GM19099 (cell line): ENCODE measurements around the gene IL4I1.

ENCODE experiments used
- POLR2A ChIP-seq: IDR thresholded peaks from 3 replicates; pipeline ENCODE4 v1.6.1; 2011; ENCODE audit warnings: low read depth; ENCODE audit not compliant: insufficient read length; ENCODE audit errors: extremely low read depth

IL4I1 gene

GRCh38 chr19:49855676-49856573, 40.8 kb downstream of the IL4I1 start:
- no peak for TF ChIP-seq POLR2A

GRCh38 chr19:49855277-49855675, 41.4 kb downstream of the IL4I1 start:
- TF ChIP-seq POLR2A, result no peak

- TF ChIP-seq POLR2A, result no peak
Measured at GRCh38 chr19:49854378-49855263, 42.1 kb downstream of the IL4I1 start.

- no peak for TF ChIP-seq POLR2A
Measured at GRCh38 chr19:49853852-49854377, 42.8 kb downstream of the IL4I1 start.

- TF ChIP-seq POLR2A, result no peak
Measured at GRCh38 chr19:49852631-49853126, 44.0 kb downstream of the IL4I1 start.

GRCh38 chr19:49851456-49852259, 45.0 kb downstream of the IL4I1 start:
- TF ChIP-seq POLR2A, result peak; percentile 27

- peak; percentile 66 for TF ChIP-seq POLR2A
Measured at GRCh38 chr19:49850487-49851342, 46.0 kb downstream of the IL4I1 start, which contains the start of gene PTOV1. PTOV1 (plus strand) TSS chr19:49851159.

- TF ChIP-seq POLR2A, result no peak
Measured at GRCh38 chr19:49850221-49850486, 46.5 kb downstream of the IL4I1 start.

GRCh38 chr19:49849433-49850220, 47.1 kb downstream of the IL4I1 start:
- no peak for TF ChIP-seq POLR2A

GRCh38 chr19:49848938-49849337, 47.7 kb downstream of the IL4I1 start:
- TF ChIP-seq POLR2A, result no peak

- no peak for TF ChIP-seq POLR2A
Measured at GRCh38 chr19:49847731-49848696, 48.7 kb downstream of the IL4I1 start.

- TF ChIP-seq POLR2A, result no peak
Measured at GRCh38 chr19:49846408-49846807, 50.3 kb downstream of the IL4I1 start.

- TF ChIP-seq POLR2A, result no peak
Measured at GRCh38 chr19:49845414-49845813, 51.3 kb downstream of the IL4I1 start.
